Neutrophil (primary cell): ENCODE data around the gene DHX40.

Experiments used
- H3K27ac ChIP-seq: fragments of 200-600 bp; sonication (generic); 2 replicates; pipeline ENCODE4 v1.5.1; 2016; ENCODE audit warnings: mild to moderate bottlenecking, moderate library complexity
- H3K27me3 ChIP-seq: fragments of 200-600 bp; sonication (generic); 2 replicates; pipeline ENCODE4 v1.6.0; 2016; ENCODE audit warnings: mild to moderate bottlenecking
- H3K36me3 ChIP-seq: fragments of 200-600 bp; sonication (generic); 2 replicates; pipeline ENCODE4 v1.5.1; 2017
- H3K4me1 ChIP-seq, 2 experiments: fragments of 200-600 bp in 1 of 2; sonication (generic) in 1 of 2; 1 replicate in 1 of 2; 2 replicates in 1 of 2; pipeline versions ENCODE4 v1.5.1 to v1.6.1; 2013 to 2016; ENCODE audit warnings: low read depth in 1 of 2, low read length in 1 of 2, mild to moderate bottlenecking in 1 of 2, moderate library complexity in 1 of 2; ENCODE audit not compliant: control insufficient read depth in 1 of 2, insufficient read depth in 1 of 2
- H3K4me3 ChIP-seq, 2 experiments: fragments of 200-600 bp in 1 of 2; sonication (generic) in 1 of 2; 1 replicate in 1 of 2; 2 replicates in 1 of 2; pipeline ENCODE4 v1.5.1; 2013 to 2016; ENCODE audit warnings: low read depth in 1 of 2, low read length in 1 of 2, mild to moderate bottlenecking in 1 of 2, moderate library complexity in 1 of 2
- H3K9me3 ChIP-seq: fragments of 200-600 bp; sonication (generic); 2 replicates; pipeline ENCODE4 v1.5.1; 2016
- TF ChIP-seq, protein P1 (sequence below): fragments of 200-600 bp; sonication (generic); IDR thresholded peaks from 2 replicates; pipeline ENCODE4 v1.5.1; 2016; ENCODE audit warnings: antibody characterized with exemption

Gene DHX40

DNA sequence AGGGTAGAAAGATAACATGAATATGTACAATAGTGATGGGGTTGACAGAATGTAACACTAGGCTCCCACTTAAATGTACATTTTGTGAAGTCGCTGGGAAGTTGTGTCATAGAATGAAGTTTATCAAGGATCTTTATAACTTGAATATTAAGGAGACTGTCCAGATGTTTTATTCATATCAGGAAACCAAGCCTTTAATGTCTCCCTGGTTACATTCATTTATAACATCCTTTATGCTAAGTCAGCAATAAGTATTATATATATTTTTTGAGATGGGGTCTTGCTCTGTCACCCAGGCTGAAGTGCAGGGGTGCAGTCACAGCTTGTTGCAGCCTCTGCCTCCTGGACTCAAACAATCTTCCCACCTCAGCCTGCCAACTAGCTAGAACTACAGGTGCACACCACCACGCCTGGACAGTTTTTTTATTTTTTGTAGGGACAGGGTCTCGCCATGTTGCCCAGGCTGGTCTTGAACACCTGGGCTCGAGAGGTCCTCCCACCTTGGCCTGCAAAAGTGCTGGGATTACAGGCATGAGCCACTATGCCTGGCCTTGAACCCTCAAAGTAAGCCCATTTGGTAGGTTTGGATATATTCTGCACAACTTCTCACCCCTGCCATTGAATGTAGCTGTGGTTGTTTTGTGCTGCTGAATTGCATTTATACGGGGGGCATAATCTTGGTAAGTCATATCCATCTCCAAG, 68.4 kb downstream of the DHX40 start:
- peaks cover 7 to 11% of the 10 kb centered on the region in 2 experiments for H3K4me1 ChIP-seq
- no peak overlapping the region for H3K4me3 ChIP-seq
- H3K36me3 ChIP-seq, result no peaks in the 10 kb centered on the region
- peak overlapping the region; percentile 39 for H3K27ac ChIP-seq
- H3K27me3 ChIP-seq, result no peaks in the 10 kb centered on the region
- TF ChIP-seq, protein P1, sequence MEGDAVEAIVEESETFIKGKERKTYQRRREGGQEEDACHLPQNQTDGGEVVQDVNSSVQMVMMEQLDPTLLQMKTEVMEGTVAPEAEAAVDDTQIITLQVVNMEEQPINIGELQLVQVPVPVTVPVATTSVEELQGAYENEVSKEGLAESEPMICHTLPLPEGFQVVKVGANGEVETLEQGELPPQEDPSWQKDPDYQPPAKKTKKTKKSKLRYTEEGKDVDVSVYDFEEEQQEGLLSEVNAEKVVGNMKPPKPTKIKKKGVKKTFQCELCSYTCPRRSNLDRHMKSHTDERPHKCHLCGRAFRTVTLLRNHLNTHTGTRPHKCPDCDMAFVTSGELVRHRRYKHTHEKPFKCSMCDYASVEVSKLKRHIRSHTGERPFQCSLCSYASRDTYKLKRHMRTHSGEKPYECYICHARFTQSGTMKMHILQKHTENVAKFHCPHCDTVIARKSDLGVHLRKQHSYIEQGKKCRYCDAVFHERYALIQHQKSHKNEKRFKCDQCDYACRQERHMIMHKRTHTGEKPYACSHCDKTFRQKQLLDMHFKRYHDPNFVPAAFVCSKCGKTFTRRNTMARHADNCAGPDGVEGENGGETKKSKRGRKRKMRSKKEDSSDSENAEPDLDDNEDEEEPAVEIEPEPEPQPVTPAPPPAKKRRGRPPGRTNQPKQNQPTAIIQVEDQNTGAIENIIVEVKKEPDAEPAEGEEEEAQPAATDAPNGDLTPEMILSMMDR, result no peak
- no peaks in the 10 kb centered on the region for H3K9me3 ChIP-seq

DNA sequence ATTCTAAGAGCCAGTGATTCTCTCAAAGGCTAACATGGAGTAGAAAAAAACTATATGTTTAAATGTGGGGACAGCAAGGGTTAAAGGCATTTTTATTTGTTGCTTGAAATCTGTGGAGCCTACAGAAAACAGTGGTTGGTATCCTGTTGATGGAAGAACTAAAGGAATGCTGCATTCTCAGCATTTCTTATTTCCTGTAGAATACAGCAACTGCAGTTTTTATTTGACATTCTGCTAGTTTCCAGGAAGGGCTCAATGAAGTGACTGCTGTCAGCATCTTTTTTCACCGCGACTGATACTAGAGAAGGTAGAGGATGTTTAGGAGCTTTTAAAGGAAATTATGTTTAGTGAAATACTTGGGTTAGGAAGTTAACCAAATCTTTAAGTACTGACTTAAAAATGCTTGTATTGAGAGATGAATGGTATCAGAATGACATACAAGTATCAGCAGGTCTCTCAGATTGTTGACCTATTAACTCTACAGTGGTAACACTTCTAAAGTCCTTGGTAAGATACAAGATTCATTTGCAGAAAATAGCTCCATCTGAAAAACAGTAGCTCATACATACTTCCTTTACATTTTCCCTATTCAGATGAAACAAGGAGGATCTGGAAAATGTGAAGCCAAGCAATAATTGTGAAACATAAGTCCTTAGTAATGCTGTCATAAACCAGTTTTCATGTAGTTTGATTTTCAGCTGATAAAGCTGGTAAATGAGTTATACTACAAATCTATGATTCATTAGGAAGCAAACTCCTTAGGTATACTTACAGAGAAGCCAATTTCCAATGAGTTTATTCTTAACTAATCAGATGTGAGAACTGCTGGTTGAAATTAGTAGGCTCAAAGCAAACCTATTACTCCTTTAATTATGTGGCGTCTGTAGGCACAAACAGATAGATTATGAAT, 69.5 kb downstream of the DHX40 start:
- H3K36me3 ChIP-seq, result no peaks in the 10 kb centered on the region
- TF ChIP-seq, protein P1, result no peak
- H3K9me3 ChIP-seq, result no peaks in the 10 kb centered on the region
- peaks cover 3 to 7% of the 10 kb centered on the region in 2 experiments for H3K4me1 ChIP-seq
- peak overlapping the region; percentile 39 for H3K27ac ChIP-seq
- H3K4me3 ChIP-seq, result no peak overlapping the region
- H3K27me3 ChIP-seq, result no peaks in the 10 kb centered on the region

DNA sequence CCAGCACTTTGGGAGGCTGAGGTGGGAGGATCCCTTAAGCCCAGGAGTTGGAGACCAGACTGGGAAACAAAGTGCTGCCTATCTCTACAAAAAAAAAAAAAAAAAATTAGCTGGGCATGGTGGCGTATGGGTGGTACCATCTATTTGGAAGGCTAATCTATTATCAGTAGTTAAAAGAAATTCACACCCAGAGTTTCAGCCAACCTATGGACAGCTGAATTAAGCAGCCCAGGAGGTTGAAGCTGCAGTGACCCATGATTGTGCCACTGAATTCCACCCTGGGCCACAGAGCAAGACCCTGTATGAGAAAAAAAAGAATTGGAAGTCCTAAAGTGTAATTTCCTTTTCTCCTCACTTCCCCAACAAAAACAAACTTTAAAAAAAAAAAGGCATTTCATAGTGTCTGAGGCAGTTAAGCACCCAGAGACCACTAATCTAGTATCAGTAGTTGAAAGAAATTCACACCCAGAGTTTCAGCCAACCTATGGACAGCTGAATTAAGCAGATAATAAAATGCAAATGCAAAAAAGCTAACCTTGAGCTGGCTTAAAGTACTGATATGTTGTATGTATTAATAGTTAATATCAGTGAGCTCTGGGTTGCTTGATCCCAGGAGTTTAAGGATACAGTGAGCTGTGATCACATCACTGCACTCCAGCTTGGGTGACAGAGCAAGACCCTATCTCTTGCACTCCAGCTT, 72.4 kb downstream of the DHX40 start:
- H3K4me3 ChIP-seq, result no peak overlapping the region
- H3K4me1 ChIP-seq, result peaks cover 17 to 25% of the 10 kb centered on the region in 2 experiments
- H3K36me3 ChIP-seq, result no peaks in the 10 kb centered on the region
- H3K9me3 ChIP-seq, result no peaks in the 10 kb centered on the region
- TF ChIP-seq, protein P1, result no peak
- H3K27me3 ChIP-seq, result no peaks in the 10 kb centered on the region
- H3K27ac ChIP-seq, result peak overlapping the region; percentile 38

DNA sequence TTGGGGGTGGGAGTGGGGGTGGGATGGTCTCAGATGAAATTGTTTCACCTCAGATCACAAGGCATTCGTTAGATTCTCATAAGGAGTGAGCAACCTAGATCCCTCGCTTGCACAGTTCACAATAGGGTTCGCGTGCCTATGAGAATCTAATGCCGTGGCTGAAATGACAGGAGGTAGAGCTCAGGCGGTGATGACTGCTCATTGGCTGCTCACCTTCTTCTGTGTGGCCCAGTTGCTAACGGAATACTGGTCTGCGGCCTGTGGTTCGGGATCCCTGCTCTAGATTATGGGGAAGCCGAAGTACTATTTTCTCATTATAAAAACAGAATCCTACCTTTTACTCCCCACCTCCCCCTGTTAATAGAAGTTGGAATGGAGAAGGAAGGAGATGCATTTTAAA, 73.1 kb downstream of the DHX40 start:
- Histone ChIP-seq H3K4me3 (no peak overlapping the region), H3K27ac (peak overlapping the region; percentile 38), H3K9me3 (no peaks in the 10 kb centered on the region), H3K4me1 (peaks cover 25 to 32% of the 10 kb centered on the region in 2 experiments), H3K36me3 (no peaks in the 10 kb centered on the region), H3K27me3 (no peaks in the 10 kb centered on the region)
- TF ChIP-seq, protein P1, result no peak

DNA sequence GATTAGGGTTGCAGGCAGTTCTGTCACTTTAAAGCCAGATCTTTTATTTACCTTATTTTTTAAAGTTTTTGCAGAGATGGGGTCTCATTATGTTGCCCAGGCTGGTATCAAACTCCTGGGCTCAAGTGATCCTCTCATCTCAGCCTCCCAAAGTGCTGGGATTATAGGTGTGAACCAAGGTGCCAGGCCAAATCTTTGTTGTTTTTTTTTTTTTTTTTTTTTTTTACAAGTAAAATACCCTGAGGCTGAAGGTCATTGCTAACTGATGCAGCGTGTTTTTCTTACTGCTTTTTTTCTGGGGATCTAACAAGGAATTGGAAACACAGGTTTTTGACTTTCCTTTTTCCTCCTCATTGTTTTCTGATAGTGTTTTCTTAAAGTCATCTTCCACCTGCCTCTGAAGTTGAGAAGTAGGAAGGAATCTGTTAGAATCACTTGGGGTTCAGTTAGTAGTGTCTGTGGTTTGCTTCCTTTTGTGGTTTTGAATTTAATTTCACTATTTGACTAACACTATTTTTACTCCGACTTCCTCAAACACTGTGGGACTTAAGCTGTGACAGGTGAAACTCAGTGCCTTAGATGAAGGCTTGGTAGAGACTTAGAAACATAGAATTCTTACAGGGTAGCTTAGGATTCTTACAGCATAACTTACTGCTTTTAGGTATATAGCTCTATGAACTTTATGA, 76.5 kb downstream of the DHX40 start:
- TF ChIP-seq, protein P1, result no peak

More for the DNA sequence above, 76.5 kb downstream of the DHX40 start:
- Histone ChIP-seq H3K4me3 (peak overlapping the region in 1 of 2 experiments; percentile 21), H3K4me1 (peaks cover 26% of the 10 kb centered on the region in 2 experiments), H3K36me3 (peaks cover 27% of the 10 kb centered on the region), H3K27ac (peak overlapping the region; percentile 78), H3K9me3 (no peaks in the 10 kb centered on the region), H3K27me3 (no peaks in the 10 kb centered on the region)
